NCI-H146 treated with DMSO at 0.1 percent for 48 hours (cell line): ENCODE measurements around the gene TRIM24.
A peak's percentile ranks its signal among the peaks of the same experiment; 100 is the strongest.
"Not testable (repeated sequence)": the region's sequence is repeated elsewhere in the genome, so short reads cannot be mapped to it uniquely, and the experiment has no call there.

ENCODE experiments used
- DNase-seq: peaks from one replicate; lab custom pipeline; 2025; ENCODE audit not compliant: unreplicated experiment; lab: John Stamatoyannopoulos, UW

The TRIM24 gene

DNA sequence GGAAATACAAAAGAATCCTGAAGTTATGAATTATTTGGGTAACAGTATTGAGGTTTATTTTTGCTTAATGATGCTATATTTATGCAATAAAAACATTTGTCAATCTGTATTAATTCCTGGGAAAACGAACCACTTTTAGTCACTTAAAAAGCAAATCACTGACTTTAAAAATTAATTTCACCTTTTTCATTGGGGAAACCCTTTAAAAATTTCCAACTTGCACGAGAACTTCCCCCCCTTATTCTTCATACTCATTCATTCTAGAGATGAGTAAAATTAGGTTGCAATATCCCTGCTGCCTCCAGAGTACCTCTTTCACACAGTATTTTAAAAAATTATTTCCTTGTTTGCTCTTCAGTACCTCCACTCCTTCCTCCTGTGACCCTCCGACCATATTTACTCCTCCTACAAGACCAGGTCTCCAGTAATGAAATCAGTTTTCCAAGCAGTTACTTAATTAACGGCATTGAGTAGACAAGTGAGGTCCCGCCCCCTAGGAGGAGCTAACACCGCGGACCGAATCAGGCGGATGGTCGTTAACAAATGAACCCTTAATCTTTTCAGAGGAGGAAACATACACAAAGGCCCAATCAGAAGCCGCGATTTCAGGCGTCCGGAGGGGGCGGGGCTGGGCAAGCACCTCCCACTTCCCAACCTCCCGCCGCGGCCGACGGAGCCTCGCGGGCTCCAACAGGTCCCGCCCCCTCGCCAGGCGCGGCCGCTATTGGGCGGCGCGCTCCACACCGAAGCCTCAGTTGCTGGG, 465 bp upstream of the TRIM24 start:
- DNase-seq, result peak; percentile 97

DNA sequence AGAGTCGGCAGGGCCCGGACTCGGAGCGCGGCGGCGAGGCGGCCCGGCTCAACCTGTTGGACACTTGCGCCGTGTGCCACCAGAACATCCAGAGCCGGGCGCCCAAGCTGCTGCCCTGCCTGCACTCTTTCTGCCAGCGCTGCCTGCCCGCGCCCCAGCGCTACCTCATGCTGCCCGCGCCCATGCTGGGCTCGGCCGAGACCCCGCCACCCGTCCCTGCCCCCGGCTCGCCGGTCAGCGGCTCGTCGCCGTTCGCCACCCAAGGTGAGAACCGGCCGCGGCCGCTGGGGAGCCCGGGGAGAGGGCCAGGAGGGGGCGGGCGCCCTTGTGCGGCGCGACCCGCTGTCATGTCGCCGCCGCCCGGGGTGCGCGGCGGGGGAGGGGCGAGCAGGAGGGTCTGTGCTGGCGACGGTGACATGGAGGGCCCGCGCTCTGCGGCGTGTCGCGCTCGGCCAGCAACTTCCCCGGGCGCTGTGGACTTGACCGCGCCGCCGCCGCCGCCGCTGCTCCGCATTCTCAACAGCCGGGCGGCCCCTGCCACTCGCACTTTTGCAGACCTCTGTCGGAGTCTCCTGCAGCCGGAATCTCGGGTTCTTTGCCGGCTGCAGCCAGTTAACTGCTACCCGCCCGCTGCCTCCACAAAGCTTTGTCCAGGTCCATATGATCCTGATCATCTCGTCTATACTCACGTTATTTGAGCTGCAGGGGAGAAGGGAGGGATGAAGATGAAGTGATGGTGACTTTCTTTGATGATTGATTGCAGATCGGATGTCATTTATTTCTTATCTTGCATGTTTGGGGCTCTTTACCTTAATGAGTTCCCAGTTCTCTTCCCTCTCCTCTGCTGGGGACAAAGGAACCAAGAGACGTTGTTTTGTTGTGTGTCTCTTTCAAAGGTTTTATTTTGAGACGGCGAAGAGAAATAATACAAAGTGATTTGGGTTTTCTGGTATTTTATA, 869 bp downstream of the TRIM24 start:
- peak; percentile 43 for DNase-seq

DNA sequence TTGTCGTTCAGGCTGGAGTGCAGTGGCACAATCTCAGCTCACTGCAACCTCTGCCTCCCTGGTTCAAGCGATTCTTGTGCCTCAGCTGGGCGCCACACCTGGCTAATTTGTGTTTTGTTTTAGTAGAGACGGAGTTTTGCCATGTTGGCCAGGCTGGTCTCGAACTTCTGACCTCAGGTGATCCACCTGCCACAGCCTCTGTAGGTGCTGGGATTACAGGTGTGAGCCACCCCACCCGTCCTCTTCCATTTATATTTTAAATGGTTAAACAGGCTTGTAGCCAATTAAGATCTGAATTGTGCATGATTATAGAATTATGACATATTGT, 3.2 kb downstream of the TRIM24 start:
- DNase-seq, result not testable (repeated sequence)

DNA sequence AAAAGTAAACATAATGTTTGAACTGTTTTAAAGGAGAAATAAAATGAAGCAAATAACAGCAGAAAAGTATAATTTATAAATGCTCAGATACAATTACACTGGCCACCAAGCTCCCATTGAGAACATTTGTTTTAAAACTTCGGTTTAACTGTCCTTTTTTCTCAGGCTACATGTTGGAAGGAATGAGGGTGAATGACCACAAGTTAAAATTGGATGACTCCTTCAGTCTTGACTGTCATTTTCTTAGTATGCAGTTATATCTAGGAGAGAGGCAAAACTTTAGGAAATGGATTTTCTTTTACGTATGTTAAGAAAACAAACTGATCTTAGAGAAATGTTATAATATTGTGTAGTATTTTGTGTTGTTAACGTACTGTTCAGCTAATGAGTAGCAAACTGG, 5.0 kb downstream of the TRIM24 start:
- DNase-seq, result no peak

DNA sequence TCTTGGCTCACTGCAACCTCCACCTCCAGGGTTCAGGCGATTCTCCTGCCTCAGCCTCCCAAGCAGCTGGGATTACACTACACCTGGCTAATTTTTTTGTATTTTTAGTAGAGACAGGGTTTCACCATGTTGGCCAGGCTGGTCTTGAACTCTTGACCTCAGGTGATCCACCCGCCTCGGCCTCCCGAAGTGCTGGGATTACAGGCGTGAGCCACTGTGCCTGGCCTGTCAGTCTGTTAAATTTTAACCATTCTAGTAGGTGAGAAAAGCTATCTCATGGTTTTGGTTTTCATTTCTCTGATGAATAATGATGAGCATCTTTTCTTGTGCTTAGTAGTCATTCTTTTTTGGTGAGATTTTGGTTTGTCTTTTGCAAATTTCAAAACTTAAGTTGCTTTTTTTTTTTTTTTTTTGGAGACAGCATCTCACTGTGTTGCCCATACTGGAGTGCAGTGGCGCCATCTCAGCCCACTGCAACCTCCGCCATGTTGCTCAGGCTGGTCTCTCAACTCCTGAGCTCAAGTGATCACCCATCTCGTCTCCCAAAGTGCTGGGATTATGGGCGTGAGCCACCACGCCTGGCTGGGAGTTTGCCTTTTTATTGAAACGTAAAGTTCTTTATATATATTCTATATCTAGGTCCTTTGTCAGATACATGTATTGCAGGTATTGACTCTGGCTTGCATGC, 6.2 kb downstream of the TRIM24 start:
- DNase-seq, result not testable (repeated sequence)

DNA sequence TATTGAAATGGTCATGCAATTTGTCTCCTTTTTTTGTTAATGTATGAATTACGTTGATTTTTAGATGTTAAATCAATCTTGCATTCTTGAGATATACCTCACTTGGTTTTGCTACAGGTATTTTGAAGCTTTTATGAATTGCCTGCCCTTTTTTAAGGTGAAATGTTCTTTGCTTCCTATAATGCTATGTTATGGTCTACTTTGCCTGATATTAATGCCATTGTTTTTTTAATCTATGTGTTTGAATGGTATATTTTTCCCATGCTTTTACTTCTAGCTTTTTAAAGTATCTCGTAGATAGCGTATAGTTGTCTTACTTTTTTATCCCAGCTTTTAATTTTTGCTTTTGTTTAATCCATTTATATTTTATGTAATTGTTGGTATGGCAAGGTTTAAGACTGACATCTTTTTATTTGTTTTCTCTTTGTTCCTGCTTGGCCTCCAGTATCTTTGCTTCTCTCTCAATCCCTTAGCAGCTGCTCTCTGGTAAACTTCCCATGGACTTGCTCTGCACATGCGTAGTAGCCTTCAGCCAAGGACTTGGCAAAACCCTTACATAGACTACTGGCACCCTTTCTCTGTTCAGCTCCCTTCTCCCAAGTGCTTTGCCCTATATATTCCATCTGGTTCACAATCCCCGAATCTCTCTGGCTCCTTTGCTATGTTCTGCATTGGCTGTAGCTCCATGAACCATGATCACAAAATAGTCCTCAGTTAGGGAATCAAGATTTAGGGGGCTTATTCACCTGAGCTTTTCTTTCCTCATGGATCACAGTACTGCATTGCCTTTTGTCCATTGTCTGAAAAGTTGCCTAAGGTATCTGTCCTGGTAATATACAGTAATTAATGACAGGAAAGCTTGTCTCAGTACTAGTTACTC, 8.4 kb downstream of the TRIM24 start:
- DNase-seq, result no peak

DNA sequence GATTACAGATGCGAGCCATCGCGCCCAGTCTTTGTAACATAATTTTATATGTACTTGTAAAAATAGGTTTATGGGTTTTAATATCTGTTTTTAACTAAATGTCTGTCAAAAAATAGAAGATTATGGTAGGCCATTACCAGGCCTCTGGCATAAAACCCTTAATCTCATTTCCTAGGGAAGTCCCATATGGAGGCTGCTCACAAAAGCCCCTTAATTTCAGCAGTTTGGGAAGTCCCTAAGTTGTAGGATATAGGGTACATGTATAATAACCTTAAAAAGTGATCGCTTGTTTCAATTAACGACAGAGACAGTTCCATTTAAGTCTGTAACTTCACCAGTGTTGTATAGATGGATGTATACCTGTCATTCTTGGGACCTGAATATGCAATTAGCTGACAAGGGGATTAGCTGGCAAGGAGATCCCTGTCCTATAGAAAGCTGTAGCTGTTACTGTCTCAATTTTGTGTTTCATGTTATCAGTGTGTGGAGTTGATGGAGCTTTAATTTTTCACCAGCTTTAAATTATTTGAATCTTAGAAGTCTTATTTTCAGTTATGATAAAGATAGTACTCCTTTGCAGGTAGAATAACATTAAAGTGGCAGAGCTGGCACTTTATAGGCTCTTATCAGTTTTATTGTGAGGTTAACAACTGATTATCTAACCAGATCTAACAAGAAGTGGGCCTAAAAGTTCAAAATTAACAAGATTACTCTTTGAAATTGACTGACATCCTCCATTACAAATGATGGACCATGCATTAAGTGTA, 10.5 kb downstream of the TRIM24 start:
- DNase-seq, result no peak

DNA sequence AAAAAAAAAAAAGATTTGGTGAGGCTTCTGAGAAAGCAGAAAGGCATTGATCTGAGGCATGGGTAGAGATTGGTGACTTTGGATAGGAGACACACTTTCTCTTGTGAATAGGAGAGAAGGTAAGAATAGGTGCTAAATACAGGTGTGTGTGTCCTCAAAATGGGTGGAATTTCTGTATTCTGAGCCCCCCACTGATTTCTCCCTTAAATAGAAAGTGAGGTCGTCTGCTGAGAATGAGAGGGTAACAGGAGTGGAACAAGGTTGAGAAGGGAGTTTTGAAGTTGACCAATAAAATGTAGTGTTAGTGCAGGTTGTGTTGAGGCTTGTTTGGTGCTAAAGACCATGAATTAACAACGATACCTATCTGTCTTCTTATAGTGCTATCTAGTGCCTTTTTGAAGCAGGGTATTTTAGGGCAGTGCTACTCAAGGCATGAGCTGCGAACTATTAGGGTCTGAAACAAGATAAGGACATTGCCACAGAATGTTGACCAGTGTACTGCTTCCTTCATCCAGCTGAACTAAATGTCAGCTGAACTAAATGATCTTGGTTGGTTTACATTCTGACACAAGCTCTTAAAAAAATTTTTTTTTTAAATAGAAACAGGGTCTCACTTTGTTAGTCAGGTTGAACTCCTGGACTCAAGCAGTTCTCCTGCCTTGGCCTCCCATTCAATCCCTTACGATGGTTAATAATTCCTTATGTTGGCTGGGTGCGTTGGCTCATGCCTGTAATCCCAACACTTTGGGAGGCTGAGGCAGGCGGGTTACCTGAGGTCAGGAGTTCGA, 12.4 kb downstream of the TRIM24 start:
- no peak for DNase-seq

DNA sequence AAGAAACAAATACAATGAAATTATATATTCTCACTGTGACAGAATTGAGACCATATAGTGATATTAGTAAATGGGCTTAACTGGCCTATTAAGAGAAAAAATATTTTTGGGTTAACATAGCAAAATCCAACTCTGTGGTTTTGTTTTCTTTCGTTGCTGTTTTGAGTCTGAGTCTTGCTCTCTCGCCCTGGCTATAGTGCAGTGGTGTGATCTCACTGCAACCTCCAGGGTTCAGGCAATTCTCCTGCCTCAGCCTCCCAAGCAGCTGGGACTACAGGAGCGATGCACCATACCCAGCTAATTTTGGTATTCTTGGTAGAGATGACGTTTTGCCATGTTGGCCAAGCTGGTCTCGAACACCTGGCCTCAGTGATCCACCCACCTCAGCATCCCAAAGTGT, 15.3 kb downstream of the TRIM24 start:
- no peak for DNase-seq

DNA sequence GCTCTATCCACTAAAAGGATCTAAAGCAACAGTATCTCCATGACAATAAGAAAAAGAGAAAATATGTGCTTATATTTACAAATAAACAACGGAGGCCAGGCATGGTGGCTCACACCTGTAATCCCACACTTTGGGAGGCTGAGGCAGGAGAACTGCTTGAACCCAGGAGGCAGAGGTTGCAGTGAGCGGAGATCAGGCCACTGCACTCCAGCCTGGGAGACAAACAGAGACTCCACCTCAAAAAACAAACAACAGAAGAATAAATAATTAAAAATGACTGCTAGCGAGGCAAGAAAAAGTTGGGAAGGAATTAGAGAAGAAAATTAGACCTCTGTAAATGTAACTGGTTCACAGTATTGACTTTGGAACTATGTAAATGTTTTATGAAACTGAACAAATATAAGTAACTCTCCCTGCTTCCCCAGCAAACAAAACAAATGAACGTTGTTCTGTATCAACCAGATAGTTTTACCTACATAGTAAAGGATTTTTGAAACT, 17.1 kb downstream of the TRIM24 start:
- peak; percentile 8 for DNase-seq

DNA sequence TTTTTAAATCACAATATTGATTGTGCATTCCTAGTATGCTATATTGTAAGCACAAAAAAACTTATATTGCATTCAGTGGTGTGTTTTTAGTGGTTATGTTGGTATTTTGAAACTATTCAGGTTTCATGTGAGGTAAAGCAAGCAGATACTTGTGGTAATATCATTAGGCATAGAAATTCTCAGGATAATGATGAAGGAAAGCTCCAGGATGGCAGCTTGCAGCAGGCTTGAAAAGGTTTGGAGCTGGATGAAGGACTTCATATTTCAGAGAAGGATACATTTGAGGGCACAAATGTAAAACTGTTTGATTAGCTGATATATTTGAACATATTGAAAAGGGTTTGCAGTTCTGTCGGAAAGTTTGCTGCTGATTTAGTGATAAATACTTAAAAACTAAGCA, 17.5 kb downstream of the TRIM24 start:
- no peak for DNase-seq

DNA sequence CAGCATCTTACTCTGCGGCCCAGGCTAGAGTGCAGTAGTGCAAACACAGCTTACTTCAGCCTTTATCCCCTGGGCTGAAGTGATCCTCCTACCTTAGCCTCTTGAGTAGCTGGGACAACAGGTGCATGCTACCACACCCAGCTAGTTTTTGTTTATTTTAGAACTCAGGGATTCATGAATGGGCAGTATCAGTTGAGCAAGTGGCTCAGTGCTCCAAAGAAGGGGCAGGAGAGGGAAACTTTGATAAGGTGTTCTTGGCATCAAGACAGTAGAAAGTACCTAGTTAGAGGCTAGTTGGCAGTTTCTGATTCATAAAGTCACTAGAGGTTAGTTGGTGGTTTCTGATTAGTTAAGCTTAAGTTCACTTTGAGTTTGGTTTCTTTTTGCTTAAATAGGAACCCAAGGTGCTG, 18.4 kb downstream of the TRIM24 start:
- DNase-seq, result no peak

DNA sequence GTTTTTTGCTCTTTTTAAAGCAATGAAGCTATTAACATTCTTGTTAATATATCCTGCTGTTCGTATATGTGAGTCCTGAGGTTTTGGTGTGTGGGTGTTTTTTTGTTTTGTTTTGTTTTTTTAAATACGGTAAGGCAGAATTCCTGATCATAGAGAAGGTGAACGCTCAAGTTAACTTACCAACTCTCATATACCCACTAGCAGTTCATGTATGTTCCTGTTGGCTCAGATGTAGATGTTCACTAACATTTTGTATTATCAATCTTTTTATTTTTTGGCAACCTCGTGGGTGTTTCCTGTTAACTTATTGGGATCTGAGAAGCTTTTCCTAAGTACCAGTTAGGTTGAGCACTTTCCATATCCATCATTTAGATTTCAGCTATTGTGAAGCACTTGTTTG, 20.5 kb downstream of the TRIM24 start:
- no peak for DNase-seq

DNA sequence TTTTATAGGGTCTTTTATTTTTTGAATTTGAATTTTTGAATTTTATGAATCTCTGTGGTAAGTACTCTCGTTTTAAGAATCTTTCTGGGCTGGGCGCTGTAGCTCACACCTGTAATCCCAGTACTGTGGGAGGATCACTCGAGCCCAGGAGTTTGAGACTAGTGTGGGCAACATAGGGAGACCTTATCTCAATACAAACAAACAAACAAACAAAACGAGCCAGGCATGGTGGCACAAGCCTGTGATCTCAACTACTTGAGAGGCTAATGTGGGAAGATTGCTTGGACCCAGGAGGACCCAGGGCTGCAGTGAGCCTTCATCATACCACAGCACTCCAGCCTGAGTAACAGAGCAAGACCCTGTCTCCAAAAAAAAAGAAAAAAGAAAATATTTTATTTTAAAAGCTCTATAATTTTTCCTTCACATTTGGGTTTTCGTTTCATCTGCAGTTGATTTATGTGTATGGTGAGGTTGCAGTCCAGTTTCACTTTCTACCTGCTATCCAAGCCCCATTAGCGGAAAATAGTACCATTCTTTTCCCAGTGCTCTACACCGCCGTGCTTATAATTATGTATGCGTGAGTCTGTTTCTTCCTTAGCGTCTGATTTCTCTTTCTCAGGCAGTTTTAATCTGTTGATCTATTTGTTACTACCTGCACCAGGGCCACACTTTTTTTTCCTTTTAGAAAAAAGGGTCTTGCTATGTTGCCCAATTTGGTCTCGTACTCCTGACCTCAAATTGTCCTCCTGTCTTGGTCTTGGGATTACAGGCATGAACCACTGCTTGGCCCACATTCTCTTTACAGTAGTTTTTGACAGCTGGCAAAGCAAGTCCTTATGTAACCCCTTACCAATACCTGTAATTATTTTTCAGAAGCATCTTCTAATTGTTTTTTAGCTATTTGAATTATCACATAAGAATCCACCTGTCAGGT, 21.7 kb downstream of the TRIM24 start:
- DNase-seq, result no peak

DNA sequence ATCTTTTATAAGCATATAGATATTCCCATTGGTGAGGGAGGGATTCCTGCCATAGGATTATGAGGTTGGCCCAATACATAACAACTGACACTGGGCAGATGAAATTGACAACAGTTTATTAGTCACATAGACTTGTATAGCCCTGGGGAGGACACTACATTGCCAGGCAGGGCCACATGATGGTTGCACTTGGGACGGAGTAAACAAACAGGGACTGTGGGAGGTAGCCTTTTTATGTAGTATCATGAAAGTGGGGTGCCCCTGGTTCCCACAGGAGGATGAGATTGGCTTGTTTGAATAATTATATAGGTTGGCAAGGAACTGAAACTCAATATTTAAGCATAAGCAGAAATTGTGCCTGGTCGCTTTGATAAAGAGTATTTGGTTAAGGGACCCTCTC, 23.5 kb downstream of the TRIM24 start:
- no peak for DNase-seq

DNA sequence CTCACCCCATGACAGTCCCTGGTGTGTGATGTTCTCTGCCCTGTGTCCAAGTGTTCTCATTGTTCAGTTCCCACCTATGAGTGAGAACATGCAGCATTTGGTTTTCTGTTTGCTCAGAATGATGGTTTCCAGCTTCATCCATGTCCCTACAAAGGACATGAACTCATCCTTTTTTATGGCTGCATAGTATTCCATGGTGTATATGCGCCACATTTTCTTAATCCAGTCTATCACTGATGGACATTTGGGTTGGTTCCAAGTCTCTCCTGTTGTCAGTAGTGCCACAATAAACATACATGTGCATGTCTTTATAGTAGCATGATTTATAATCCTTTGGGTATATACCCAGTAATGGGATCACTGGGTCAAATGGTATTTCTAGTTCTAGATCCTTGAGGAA, 25.4 kb downstream of the TRIM24 start:
- DNase-seq, result not testable (repeated sequence)

DNA sequence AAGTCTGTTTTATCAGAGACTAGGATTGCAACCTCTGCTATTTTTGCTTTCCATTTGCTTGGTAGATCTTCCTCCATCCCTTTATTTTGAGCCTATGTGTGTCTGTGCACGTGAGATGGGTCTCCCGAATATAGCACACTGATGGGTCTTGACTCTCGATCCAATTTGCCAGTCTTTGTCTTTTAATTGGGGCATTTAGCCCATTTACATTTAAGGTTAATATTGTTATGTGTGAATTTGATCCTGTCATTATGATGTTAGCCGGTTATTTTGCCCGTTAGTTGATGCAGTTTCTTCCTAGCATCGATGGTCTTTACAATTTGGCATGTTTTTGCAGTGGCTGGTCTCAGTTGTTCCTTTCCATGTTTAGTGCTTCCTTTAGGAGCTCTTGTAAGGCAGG, 29.1 kb downstream of the TRIM24 start:
- not testable (repeated sequence) for DNase-seq
